Activated T-helper 9 cell treated with anti-CD3 and anti-CD28 coated beads, Interleukin-2, amount 50 U/mL, for 16 hours (primary cell): Measurements from ENCODE around the gene CLIP3.
"Not testable (repeated sequence)": the region's sequence is repeated elsewhere in the genome, so short reads cannot be mapped to it uniquely, and the experiment has no call there.

Source experiments
- DNase-seq: peaks from one replicate; pipeline ENCODE4 v3.0.0-alpha.2; 2020; ENCODE audit warnings: low read depth

CLIP3 gene

GRCh38 chr19:36006955-36007354 lies 25.7 kb downstream of the CLIP3 start:
- DNase-seq = no peak

GRCh38 chr19:36003284-36003683 lies 29.4 kb downstream of the CLIP3 start:
- DNase-seq = no peak

- no peak for DNase-seq
Measured at GRCh38 chr19:36001605-36002004, 31.1 kb downstream of the CLIP3 start.

- no peak for DNase-seq
Measured at GRCh38 chr19:35996777-35997176, 35.9 kb downstream of the CLIP3 start.

GRCh38 chr19:35995048-35995993 lies 37.4 kb downstream of the CLIP3 start, which contains the start of gene SDHAF1:
Gene SDHAF1 (plus strand): TSS chr19:35995188. CDS start chr19:35995275, 87 bp downstream.
- peak; percentile 91 for DNase-seq

GRCh38 chr19:35993923-35994598 lies 38.6 kb downstream of the CLIP3 start:
- no peak for DNase-seq

GRCh38 chr19:35992907-35993765 lies 39.5 kb downstream of the CLIP3 start:
- DNase-seq = no peak

- DNase-seq = no peak
Measured at GRCh38 chr19:35991731-35992450, 40.8 kb downstream of the CLIP3 start.

GRCh38 chr19:35990771-35991730 lies 41.6 kb downstream of the CLIP3 start:
- no peak for DNase-seq

- DNase-seq = no peak
Measured at GRCh38 chr19:35990156-35990555, 42.5 kb downstream of the CLIP3 start.

GRCh38 chr19:35988824-35989223 lies 43.8 kb downstream of the CLIP3 start:
- no peak for DNase-seq

GRCh38 chr19:35987571-35987896 lies 45.1 kb downstream of the CLIP3 start:
- DNase-seq = no peak

- DNase-seq = no peak
Measured at GRCh38 chr19:35986664-35987570, 45.8 kb downstream of the CLIP3 start.

GRCh38 chr19:35986111-35986510 lies 46.6 kb downstream of the CLIP3 start:
- DNase-seq = no peak

GRCh38 chr19:35983177-35983576 lies 49.5 kb downstream of the CLIP3 start:
- no peak for DNase-seq

GRCh38 chr19:35980997-35981396 lies 51.7 kb downstream of the CLIP3 start:
- not testable (repeated sequence) for DNase-seq

GRCh38 chr19:35978832-35979365 lies 53.8 kb downstream of the CLIP3 start:
- DNase-seq = no peak

GRCh38 chr19:35978271-35978670 lies 54.4 kb downstream of the CLIP3 start:
- DNase-seq = no peak
